Right cardiac atrium (tissue), 5 donors: ENCODE measurements around the gene U2AF1L4. TPM values are rescaled to one million over a fixed set of nuclear protein-coding genes. Genes with fewer than 3 reads are reported as not detected.

ENCODE experiments used
- ATAC-seq, 2 donors: fragments of 200-7000 bp; cut with Tn5 transposase; one replicate each; pipeline versions ENCODE4 v1.8.0 to v1.9.1; 2020; ENCODE audit warnings: moderate library complexity in 2 of 2, mild to moderate bottlenecking in 1 of 2
- DNase-seq, 3 donors: peaks; one replicate each; pipeline ENCODE4 v3.0.0-alpha.2; 2020
- H3K27ac ChIP-seq: one replicate; pipeline ENCODE4 v1.5.1; 2013; ENCODE audit warnings: mild to moderate bottlenecking, low read length, control low read depth, moderate library complexity
- H3K27me3 ChIP-seq: one replicate; pipeline ENCODE4 v1.6.1; 2013; ENCODE audit not compliant: control insufficient read depth, insufficient read depth
- H3K4me1 ChIP-seq: one replicate; pipeline ENCODE4 v1.6.1; 2013; ENCODE audit warnings: low read length; ENCODE audit not compliant: control insufficient read depth, insufficient read depth
- H3K4me3 ChIP-seq: one replicate; pipeline ENCODE4 v1.5.1; 2013; ENCODE audit warnings: low read length, control low read depth
- H3K9me3 ChIP-seq: one replicate; pipeline ENCODE4 v1.6.1; 2013; ENCODE audit warnings: low read length; ENCODE audit not compliant: control insufficient read depth
- WGBS: extraction: QIAGEN DNeasy Blood & Tissue Kit; methylation state at CpG from one replicate; pipeline ENCODE4 v1.1.7; 2013; 5-methylcytosine and 5-hydroxymethylcytosine counted together
- intact Hi-C, 4 donors: fragments of 100-400 bp; cut with DNase I; formaldehyde crosslinking; loops; one replicate each; pipeline versions ENCODE4 v1.11.0 to v1.14.0; 2022 to 2023
- polyA plus RNA-seq: library from polyadenylated mRNA; stranded (reverse); fragments of 200-250 nt; gene quantifications from one replicate; pipeline ENCODE4 v1.2.3, GENCODE V29; 2013
- total RNA-seq, 4 donors: library from RNA; stranded (reverse); fragmentation: NEBNext Ultra II Directional; extraction: Animal tissue kit (Norgen Biotek cat#: 25700); gene quantifications; one replicate each; pipeline ENCODE4 v1.2.1, GENCODE V29; 2021
- donor health status: healthy with polysubstance abuse.
- donor health status: DM: no; HTN: yes; CAD: no.
- donor health status: DM: no; HTN: no; CAD: no.
- donor health status: DM: no; HTN: yes; CAD: no; lungs with severe emphysema.
- donor health status: DM: yes; HTN: yes; CAD: no.

Gene U2AF1L4
- total and polyA plus RNA-seq, 5 donors = 19.6 to 32.3 (median 25.6) TPM

DNA sequence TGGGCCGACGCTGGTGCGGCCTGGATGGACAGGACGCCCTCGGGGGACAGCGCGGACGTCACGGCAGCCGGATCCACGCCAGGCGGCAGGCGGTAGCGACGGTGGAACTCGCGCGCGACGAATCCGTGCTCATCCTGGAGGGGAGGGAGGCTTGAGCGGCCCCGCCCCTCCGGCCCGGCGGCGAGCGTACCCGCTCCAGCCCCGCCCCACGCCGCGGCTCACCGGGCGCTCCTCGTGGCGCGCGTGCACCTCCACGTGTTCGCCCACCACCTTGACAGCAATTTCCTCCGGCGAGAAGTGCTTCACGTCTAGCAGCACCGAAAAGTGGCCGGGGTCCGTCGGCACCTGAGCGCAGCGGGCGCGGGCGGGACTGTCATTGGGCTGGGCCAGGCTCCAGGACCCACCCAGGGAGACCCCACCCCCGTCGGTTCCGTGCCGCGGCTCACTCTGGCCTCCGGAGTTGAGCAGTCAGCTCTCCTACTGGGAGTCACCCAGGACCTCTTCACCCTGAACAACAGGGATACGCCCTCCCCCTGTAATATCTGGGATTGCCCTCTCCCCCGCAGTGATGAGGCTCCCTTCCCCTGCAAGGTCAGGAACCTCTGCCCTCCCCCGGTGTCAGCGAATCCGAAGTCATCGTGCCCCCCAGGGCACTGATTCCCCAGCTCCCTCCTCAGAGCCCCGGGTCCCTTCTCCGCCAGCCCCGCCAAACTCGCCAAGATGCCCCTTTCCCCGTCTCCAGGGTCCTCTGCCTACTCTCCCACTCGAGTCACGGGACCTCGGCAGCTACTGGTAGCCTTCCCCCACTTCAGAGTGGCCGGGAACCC is 10.5 kb upstream of the U2AF1L4 start:
- H3K27me3 ChIP-seq = no peaks in the 10 kb centered on the region
- H3K4me3 ChIP-seq = peak overlapping the region; percentile 54
- intact Hi-C loops = loop anchor here in 1 of 4 donors (10.0 kb wide), 1 partner anchor 179 kb away; the partner anchor contains the start of gene LRFN3
- H3K27ac ChIP-seq = peak overlapping the region; percentile 97
- DNase-seq = peak; percentile 94 to 97 (median 97)
- peaks cover 2% of the 10 kb centered on the region for H3K4me1 ChIP-seq
- 13% methylated on average over 74 of the region's 74 CpGs for WGBS
- ATAC-seq = peak; percentile 55 to 57
- no peaks in the 10 kb centered on the region for H3K9me3 ChIP-seq

GRCh38 chr19:35755131-35755549 is 9.9 kb upstream of the U2AF1L4 start:
- H3K9me3 ChIP-seq = no peaks in the 10 kb centered on the region
- DNase-seq (no peak), ATAC-seq (peak; percentile 59 to 64)
- H3K4me1 ChIP-seq = peaks cover 2% of the 10 kb centered on the region
- H3K4me3 ChIP-seq = no peak overlapping the region
- intact Hi-C loops = loop anchor here in 1 of 4 donors (10.0 kb wide), 1 partner anchor 180 kb away; the partner anchor contains the start of gene LRFN3
- WGBS = 37% methylated on average over 17 of the region's 17 CpGs
- H3K27me3 ChIP-seq = no peaks in the 10 kb centered on the region
- peak overlapping the region; percentile 95 for H3K27ac ChIP-seq

GRCh38 chr19:35754370-35755130 is 9.3 kb upstream of the U2AF1L4 start:
- intact Hi-C loops = loop anchor here in 1 of 4 donors (10.0 kb wide), 1 partner anchor 180 kb away; the partner anchor contains the start of gene LRFN3
- H3K9me3 ChIP-seq = no peaks in the 10 kb centered on the region
- peak overlapping the region; percentile 95 for H3K27ac ChIP-seq
- DNase-seq (peak in 1 of 3 donors; percentile 67), ATAC-seq (no peak)
- H3K4me1 ChIP-seq = peaks cover 2% of the 10 kb centered on the region
- H3K4me3 ChIP-seq = no peak overlapping the region
- no peaks in the 10 kb centered on the region for H3K27me3 ChIP-seq
- WGBS = 77% methylated on average over 13 of the region's 13 CpGs

DNA sequence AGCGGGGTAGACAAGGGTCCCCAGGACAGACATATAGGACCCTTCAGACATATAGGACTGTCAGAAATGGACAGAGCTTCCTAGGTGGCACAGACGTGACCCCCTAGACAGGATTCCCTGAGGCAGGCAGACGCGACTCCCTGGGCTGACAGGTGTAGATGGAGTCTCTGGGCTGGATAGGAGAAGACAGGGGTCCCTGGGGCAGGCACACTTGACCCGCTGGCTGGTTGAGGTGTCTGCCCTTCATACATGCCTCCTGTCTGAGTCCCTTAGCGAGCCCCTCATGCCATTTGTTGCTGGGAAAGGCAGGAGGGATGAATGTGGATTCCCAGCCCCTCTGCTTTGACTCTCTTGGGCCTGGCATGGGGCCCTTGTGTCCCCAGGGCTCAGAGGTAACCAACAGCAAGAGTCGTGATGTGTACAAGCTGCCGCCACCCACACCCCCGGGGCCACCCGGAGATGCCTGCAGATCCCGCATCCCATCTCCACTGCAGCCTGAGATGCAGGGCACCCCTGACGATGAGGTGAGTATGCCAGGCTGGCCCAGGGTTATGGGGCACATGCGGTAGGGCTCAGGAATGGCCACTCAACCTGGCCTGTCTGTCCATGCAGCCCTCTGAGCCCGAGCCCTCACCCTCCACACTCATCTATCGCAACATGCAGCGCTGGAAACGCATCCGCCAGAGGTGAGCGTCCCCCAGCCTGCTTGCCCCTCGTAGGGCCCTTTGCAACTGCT is 8.6 kb upstream of the U2AF1L4 start:
- intact Hi-C loops = loop anchor here in 1 of 4 donors (10.0 kb wide), 1 partner anchor 181 kb away; the partner anchor contains the start of gene LRFN3
- H3K4me1 ChIP-seq = peaks cover 2% of the 10 kb centered on the region
- H3K9me3 ChIP-seq = no peaks in the 10 kb centered on the region
- no peak overlapping the region for H3K27ac ChIP-seq
- DNase-seq (peak in 1 of 3 donors; percentile 58), ATAC-seq (no peak)
- no peak overlapping the region for H3K4me3 ChIP-seq
- 87% methylated on average over 20 of the region's 20 CpGs for WGBS
- no peaks in the 10 kb centered on the region for H3K27me3 ChIP-seq

GRCh38 chr19:35752746-35753350 is 7.6 kb upstream of the U2AF1L4 start:
- WGBS = 93% methylated on average over 20 of the region's 20 CpGs
- intact Hi-C loops = loop anchor here in 1 of 4 donors (10.0 kb wide), 1 partner anchor 182 kb away; the partner anchor contains the start of gene LRFN3
- Histone ChIP-seq H3K27me3 (no peaks in the 10 kb centered on the region), H3K9me3 (no peaks in the 10 kb centered on the region), H3K27ac (no peak overlapping the region), H3K4me3 (no peak overlapping the region), H3K4me1 (peaks cover 2% of the 10 kb centered on the region)
- ATAC-seq (no peak), DNase-seq (peak in 2 of 3 donors; percentile 51 to 53)

DNA sequence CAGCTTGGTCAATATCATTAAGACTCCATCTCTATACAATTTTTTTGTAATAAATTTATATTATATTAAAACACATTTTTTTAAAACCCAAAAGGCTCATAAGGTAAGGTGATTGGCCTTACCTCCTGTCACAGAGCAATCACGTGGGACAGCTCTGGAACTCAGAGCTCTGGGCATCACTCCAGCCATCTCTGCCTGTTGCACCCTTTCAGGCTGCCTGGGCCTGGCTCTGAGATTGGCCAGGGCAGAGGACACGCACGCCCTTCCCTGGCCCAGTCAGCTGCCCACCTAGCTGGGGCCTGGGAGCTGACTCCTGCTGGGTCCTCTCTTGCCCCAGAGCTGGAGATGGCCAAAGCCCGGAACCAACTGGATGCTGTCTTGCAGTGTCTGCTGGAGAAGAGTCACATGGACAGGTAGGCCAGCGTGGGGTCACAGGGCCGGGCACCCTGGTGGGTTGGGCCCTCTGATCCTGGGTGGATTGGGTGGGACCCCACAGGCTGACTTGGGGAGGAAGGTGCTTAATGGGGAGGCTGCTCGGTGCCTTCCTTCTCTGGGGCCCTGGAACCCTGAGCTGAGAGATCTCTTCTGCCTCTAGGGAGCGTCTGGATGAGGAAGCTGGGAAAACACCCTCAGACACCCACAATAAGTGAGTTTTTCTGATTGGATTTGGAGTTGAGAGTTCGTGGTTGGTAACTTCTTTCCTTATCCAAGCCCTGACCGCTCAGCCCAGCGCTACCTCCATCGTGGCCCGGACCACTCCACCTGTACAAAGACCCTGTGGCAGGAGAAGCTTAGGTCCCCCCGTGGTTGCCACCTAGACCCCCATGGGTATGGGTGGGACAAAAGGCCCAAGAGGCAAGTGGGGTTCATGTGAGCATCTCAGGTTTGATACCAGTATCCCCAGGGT is 6.9 kb upstream of the U2AF1L4 start:
- Histone ChIP-seq H3K4me1 (peaks cover 2% of the 10 kb centered on the region), H3K27ac (no peak overlapping the region), H3K4me3 (no peak overlapping the region), H3K9me3 (no peaks in the 10 kb centered on the region), H3K27me3 (no peaks in the 10 kb centered on the region)
- 88% methylated on average over 14 of the region's 14 CpGs for WGBS
- ATAC-seq = no peak
- intact Hi-C loops = loop anchor here in 1 of 4 donors (10.0 kb wide), 1 partner anchor 183 kb away; the partner anchor contains the start of gene LRFN3
- DNase-seq = peak in 1 of 3 donors; percentile 51

- Histone ChIP-seq H3K27me3 (no peaks in the 10 kb centered on the region), H3K4me3 (no peak overlapping the region), H3K4me1 (peaks cover 2% of the 10 kb centered on the region), H3K9me3 (no peaks in the 10 kb centered on the region), H3K27ac (no peak overlapping the region)
- DNase-seq = no peak
- no peak for ATAC-seq
- 89% methylated on average over 5 of the region's 5 CpGs for WGBS
- intact Hi-C loops = loop anchor here in 1 of 4 donors (10.0 kb wide), 1 partner anchor 185 kb away; the partner anchor contains the start of gene LRFN3
Measured at GRCh38 chr19:35750167-35750566, 4.9 kb upstream of the U2AF1L4 start.

GRCh38 chr19:35748106-35749020 is 3.1 kb upstream of the U2AF1L4 start, which contains the start of gene LIN37:
Gene LIN37 (plus strand): TSS chr19:35748576. CDS start chr19:35748725, 149 bp downstream.
- peak; percentile 99 for DNase-seq

More at GRCh38 chr19:35748106-35749020, 3.1 kb upstream of the U2AF1L4 start, which contains the start of gene LIN37:
- H3K27ac ChIP-seq = peak within 1 kb of the TSS; percentile 61
- no peaks in the 10 kb centered on the region for H3K27me3 ChIP-seq
- peak; percentile 88 to 92 for ATAC-seq
- H3K4me3 ChIP-seq = peak within 1 kb of the TSS; percentile 92
- H3K4me1 ChIP-seq = peaks cover 4% of the 10 kb centered on the region
- intact Hi-C loops = no loop called here
- H3K9me3 ChIP-seq = no peaks in the 10 kb centered on the region
- under 1% methylated on average over 45 of the region's 45 CpGs for WGBS
